ENCODE data around the gene CASP8AP2. TPM values are rescaled to one million over a fixed set of nuclear protein-coding genes. Genes with fewer than 3 reads are reported as not detected.

Gene CASP8AP2
- total and polyA plus RNA-seq, 2 of the 13 experiments (the other 11 are each of a cell fraction or from before 2014, with no cell fraction given): 5.7 to 13.5 TPM

- DNase-seq (ENCODE audit: low spot score) (no peak), ATAC-seq (no peak), FAIRE-seq (no peak)
- Histone ChIP-seq H3K36me3 (replicated peaks in 1 of 2; ENCODE audit: control insufficient read depth in 1 of 2, insufficient read depth in 2 of 2, low read length in 2 of 2) (peaks cover 19 to 55% of the 10 kb centered on the region in 2 experiments), H3K27me3 (ENCODE audit: control insufficient read depth in 1 of 2, insufficient read depth in 2 of 2, low read length in 2 of 2) (no peaks in the 10 kb centered on the region), H3K27ac (ENCODE audit: extremely low read length, insufficient read depth, low read length) (no peak overlapping the region), H3K4me1 (ENCODE audit: insufficient read depth, low read length) (no peaks in the 10 kb centered on the region), H3K79me2 (ENCODE audit: insufficient read depth, low read length) (no peaks in the 10 kb centered on the region), H3K4me2 (ENCODE audit: low read depth, low read length) (no peak overlapping the region), H3K4me3 (replicated peaks in 1 of 3; ENCODE audit: insufficient read depth in 1 of 3, low read depth in 2 of 3, low read length in 3 of 3) (no peak overlapping the region), H3K9ac (ENCODE audit: insufficient read depth, low read depth, low read length) (no peak overlapping the region), H2AFZ (ENCODE audit: low read length) (no peak overlapping the region), H3K9me3 (ENCODE audit: low read length) (no peaks in the 10 kb centered on the region), H4K20me1 (ENCODE audit: insufficient read depth, low read length) (no peaks in the 10 kb centered on the region)
- 100% methylated on average over 6 of the region's 6 CpGs for WGBS (ENCODE audit: low lambda C conversion rate)
- intact Hi-C loops (cut with micrococcal nuclease; ENCODE audit: unreplicated experiment): loop anchor here (5.0 kb wide), 1 partner anchor 87 kb away; no protein-coding TSS in a partner anchor
- in situ Hi-C loops (cut with HindIII; ENCODE audit: extremely low pct_ligation_motif_present, low pct_unique_long_range_greater_than_20kb): no loop called here
- CTCF ChIA-PET (ENCODE audit: low intra/inter-chr PET ratio, low total read pairs): no interaction called here
- no TSS peak for BruUV-seq (replicated peaks)
- TF ChIP-seq SNRNP70 (IDR thresholded peaks at IDR 0.05; ENCODE audit: low read depth, low read length) (no peak), TEAD2 (CRISPR knock-in tag; IDR thresholded peaks at IDR 0.05) (no peak), TRIM24 (CRISPR knock-in tag; IDR thresholded peaks at IDR 0.05) (no peak), ZNF292 (CRISPR knock-in tag; IDR thresholded peaks at IDR 0.05; ENCODE audit: borderline replicate concordance, low read depth) (no peak), ZNF672 (CRISPR knock-in tag; IDR thresholded peaks at IDR 0.05) (no peak), RARA (CRISPR knock-in tag; IDR thresholded peaks at IDR 0.05) (no peak), POGZ (CRISPR knock-in tag; IDR thresholded peaks at IDR 0.05) (no peak), FOXJ3 (CRISPR knock-in tag; IDR thresholded peaks at IDR 0.05; ENCODE audit: borderline replicate concordance) (no peak), HNRNPLL (IDR thresholded peaks at IDR 0.05; ENCODE audit: low read depth, low read length, poor library complexity, severe bottlenecking) (no peak), ZNF224 (CRISPR knock-in tag; IDR thresholded peaks at IDR 0.05) (no peak), ZNF160 (CRISPR knock-in tag; IDR thresholded peaks at IDR 0.05) (no peak), HOXA7 (CRISPR knock-in tag; IDR thresholded peaks at IDR 0.05) (no peak), ZNF839 (CRISPR knock-in tag; IDR thresholded peaks at IDR 0.05; ENCODE audit: borderline replicate concordance) (no peak), ZNF10 (CRISPR knock-in tag; IDR thresholded peaks at IDR 0.05; ENCODE audit: borderline replicate concordance, low read depth) (no peak), ZNF207 (IDR thresholded peaks at IDR 0.05; ENCODE audit: borderline replicate concordance) (no peak), NFE2 (CRISPR knock-in tag; IDR thresholded peaks at IDR 0.05) (no peak)
- TF ChIP-seq, protein P1, sequence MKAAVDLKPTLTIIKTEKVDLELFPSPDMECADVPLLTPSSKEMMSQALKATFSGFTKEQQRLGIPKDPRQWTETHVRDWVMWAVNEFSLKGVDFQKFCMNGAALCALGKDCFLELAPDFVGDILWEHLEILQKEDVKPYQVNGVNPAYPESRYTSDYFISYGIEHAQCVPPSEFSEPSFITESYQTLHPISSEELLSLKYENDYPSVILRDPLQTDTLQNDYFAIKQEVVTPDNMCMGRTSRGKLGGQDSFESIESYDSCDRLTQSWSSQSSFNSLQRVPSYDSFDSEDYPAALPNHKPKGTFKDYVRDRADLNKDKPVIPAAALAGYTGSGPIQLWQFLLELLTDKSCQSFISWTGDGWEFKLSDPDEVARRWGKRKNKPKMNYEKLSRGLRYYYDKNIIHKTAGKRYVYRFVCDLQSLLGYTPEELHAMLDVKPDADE (CRISPR knock-in tag; IDR thresholded peaks at IDR 0.05): no peak
- POLR2A ChIA-PET: no interaction called here
These were observed 35.4 kb upstream of the CASP8AP2 start for GRCh38 chr6:89794324-89794723.

Data from HepG2 (cell line).